GM21717 (cell line): Measurements from ENCODE around the gene ZSWIM5.
"Not testable (repeated sequence)": the region's sequence is repeated elsewhere in the genome, so short reads cannot be mapped to it uniquely, and the experiment has no call there.

Source experiments
- ATAC-seq: cut with Tn5 transposase; IDR thresholded peaks from one replicate; pipeline ENCODE4 v1.9.1; 2021; ENCODE audit warnings: mild to moderate bottlenecking, moderate library complexity; ENCODE audit not compliant: unreplicated experiment

Gene ZSWIM5

DNA sequence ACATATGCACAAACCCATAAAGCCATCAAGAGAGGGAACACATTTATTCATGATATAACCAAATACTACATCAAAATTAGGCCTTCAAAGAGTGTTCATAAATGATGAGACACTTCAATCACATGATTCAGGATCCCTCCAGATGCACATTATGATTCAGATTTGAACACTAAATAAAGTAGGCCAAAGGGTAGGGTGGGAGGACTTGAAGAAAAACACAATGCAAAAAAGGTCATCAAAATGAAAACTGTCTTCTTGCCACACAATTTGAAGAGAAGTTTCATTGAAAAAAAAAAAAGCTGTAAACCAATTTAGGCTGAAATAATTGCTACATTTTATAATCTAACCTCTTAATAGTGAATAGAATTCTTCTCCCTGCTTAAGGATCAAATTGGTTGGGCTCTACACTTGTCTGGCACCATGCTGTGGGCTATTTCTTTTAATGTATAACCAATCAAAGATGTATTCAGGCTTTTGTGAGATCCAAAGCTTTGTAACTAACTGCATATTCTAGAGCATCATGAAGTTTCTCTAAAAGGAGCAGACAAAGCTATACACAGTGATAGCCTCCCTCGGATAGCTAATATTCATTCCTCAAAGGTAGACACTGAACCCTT, 58.1 kb downstream of the ZSWIM5 start:
- ATAC-seq, result no peak

GRCh38 chr1:45146833-45147232, 59.6 kb downstream of the ZSWIM5 start:
- ATAC-seq, result no peak

GRCh38 chr1:45141247-45142003, 65.0 kb downstream of the ZSWIM5 start:
- ATAC-seq, result no peak

GRCh38 chr1:45136984-45137383, 69.4 kb downstream of the ZSWIM5 start:
- ATAC-seq, result no peak

DNA sequence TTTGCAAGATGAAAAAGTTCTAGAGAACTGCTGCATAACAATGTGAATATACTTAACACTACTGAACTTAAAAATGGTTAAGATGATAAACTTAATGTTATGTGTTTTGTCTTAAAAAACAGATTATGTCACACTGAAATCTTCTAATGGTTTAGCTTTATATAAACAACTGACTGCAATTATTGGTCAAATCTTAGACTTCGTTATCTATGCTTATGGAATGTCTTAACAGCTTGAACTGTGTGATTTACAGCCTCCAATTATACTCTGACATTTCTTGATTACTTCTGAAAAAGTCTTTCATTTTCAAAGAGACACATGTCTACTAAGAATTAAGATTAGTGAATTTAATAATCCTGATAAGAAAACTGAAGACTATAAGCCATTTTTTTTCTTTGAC, 71.1 kb downstream of the ZSWIM5 start:
- ATAC-seq, result no peak

DNA sequence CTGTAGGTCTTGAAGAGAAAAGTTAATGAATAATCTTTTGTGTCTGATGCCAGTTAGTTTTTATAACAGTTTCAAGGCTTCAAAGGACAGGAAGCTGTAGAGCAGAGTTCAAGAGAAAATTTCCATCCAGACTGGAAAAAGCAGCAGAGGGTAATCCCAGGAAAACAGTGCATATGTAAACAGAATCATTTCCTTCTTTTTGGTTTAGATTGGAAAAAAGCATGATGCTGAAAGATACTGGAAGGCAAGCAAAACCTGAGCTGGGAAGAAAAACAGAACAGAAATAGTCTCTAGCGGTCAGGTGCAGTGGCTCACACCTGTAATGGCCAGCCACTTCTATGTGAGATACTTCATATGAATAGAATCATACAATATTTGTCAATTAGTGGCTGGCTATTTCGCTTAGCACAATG, 71.9 kb downstream of the ZSWIM5 start:
- no peak for ATAC-seq

GRCh38 chr1:45132719-45133118, 73.7 kb downstream of the ZSWIM5 start:
- not testable (repeated sequence) for ATAC-seq

DNA sequence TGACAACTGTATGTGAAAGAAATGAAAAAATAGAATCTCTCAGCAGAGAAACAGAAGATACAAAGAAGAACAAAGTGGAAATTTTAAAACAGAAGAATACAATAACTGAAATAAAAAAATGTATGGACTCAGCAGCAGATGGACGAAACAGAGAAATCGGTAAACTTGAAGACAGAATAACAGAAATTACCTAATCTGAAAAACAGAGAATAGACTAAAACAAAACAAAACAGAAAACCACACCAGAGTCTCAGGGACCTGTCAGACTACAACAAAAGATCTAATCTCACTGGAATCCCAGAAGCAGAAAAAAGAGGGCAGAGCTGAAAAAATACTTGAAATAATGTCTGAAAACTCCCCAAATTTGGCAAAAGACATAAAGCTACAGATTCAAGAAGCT, 83.0 kb downstream of the ZSWIM5 start:
- no peak for ATAC-seq

- ATAC-seq, result no peak
These were observed 83.7 kb downstream of the ZSWIM5 start for GRCh38 chr1:45122724-45123123.

- no peak for ATAC-seq
These were observed 88.6 kb downstream of the ZSWIM5 start for GRCh38 chr1:45117766-45118165.

GRCh38 chr1:45116820-45117219, 89.6 kb downstream of the ZSWIM5 start:
- ATAC-seq, result no peak

- ATAC-seq, result no peak
These were observed 90.1 kb downstream of the ZSWIM5 start for GRCh38 chr1:45116340-45116739.

GRCh38 chr1:45115198-45115597, 91.2 kb downstream of the ZSWIM5 start:
- ATAC-seq, result not testable (repeated sequence)

DNA sequence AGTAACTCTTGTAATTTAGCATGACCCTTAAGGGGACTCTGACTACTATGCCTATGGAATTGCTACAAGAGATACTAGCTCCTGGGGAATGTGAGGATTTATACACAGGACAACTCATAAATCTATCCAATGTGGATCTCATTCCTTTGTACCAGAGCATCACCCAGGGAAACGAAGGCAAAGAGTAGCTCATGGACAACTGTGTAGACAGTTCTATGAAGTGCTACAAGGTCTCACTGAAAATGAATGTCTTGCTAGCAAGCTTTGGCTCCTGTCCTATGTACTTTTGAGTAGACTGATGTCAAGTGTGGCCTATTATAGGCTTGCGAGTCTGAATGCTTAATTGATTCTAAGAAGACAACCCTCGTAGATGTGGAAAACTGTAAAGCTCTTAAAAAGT, 93.7 kb downstream of the ZSWIM5 start:
- no peak for ATAC-seq

DNA sequence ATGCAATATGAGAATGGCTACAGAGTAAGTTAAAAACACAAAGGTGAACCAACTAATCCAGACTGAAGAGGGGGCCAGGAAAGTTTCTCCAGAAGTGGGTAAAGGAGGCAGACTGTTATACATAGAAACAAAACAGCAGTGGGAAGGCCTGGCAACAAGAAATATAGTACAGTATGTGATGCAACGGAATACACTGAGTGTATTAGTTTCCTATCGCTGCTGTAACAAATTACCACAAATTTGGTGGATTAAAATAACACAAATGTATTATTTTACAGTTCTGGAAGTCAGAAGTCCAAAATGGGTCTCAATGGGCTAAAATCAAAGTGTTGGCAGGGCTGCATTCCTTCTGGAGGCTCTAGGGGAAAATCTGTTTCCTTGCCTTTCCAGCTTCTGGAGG, 95.2 kb downstream of the ZSWIM5 start:
- no peak for ATAC-seq

DNA sequence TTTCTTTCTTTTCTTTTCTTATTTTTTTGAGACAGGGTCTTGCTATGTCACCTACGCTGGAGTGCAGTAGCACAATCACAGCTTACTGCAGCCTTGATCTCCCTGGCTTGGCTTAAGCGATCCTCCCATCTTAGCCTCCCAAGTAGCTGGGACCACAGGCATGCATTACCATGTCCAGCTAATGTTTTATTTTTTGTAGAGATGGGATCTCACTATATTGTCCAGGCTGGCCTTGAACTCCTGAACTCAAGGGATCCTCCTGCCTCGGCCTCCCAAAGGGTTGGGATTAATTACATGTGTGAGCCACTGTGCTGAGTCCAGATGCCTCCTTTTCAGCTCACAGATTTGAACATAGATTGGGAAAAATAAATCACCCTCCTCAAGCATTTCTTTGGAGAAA, 98.6 kb downstream of the ZSWIM5 start:
- ATAC-seq, result no peak

GRCh38 chr1:45106864-45107263, 99.5 kb downstream of the ZSWIM5 start:
- ATAC-seq, result not testable (repeated sequence)

GRCh38 chr1:45106156-45106545, 100.3 kb downstream of the ZSWIM5 start:
- ATAC-seq, result not testable (repeated sequence)

DNA sequence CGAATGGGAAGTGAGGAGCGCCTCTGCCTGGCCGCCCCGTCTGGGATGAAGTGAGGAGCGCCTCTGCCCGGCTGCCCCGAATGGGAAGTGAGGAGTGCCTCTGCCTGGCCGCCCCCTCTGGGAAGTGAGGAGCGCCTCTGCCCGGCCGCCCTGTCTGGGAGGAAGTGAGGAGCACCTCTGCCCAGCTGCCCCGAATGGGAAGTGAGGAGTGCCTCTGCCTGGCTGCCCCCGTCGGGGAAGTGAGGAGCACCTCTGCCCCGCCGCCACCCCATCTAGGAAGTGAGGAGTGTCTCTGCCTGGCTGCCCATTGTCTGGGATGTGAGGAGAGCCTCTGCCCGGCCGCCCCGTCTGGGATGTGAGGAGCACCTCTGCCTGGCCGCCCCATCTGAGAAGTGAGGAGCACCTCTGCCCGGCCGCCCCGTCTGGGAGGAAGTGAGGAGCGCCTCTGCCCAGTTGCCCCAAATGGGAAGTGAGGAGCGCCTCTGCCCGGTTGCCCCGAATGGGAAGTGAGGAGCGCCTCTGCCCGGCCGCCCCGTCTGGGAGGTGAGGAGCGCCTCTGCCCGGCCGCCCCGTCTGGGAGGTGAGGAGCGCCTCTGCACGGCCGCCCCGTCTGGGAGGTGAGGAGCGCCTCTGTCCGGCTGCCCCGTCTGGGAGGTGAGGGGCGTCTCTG, 100.8 kb downstream of the ZSWIM5 start:
- ATAC-seq, result not testable (repeated sequence)

DNA sequence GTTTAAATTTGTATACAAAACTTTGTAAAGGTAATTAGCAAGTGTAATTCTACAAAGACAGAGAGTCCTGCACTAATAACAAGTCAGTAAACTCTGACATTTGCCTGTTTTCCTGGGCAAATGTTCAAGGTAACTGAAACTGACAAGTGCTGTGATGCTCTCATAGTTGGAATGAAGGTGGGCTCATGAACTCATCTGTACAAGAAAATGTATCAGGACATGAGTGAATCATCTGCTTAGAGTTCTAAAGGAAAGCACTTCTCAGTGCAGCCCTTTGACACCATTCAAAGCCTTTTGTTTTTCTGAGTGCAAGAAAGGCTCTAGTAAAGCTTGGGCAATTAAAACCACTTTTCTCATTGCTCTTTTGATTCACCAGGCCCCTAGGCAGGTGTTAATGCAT, 102.9 kb downstream of the ZSWIM5 start:
- no peak for ATAC-seq

DNA sequence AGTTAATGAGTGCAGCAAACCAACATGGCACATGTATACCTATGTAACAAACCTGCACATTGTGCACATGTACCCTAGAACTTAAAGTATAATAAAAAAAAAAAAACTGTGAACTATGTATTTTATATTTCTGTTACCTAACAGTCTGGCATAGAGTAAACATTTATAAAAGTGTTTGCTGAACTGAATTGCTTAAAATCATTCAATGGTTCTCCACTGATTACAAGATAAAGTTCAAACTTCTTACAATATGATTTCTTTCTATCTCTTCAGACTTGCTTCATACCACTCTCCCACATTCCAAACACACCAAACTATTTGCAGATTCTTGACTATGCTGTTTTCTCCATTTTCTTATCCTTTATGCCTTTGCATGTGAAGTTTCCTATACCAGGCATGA, 104.5 kb downstream of the ZSWIM5 start:
- ATAC-seq, result no peak

DNA sequence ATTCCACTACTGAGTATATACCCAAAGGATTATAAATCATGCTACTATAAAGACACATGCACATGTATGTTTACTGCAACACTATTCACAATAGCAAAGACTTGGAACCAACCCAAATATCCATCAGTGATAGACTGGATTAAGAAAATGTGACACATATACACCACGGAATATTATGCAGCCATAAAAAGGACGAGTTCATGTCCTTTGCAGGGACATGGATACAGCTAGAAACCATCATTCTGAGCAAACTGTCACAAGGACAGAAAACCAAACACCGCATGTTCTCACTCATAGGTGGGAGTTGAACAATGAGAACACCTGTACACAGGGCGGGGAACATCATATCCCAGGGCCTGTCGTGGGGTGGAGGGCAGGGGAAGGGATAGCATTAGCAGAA, 104.9 kb downstream of the ZSWIM5 start:
- not testable (repeated sequence) for ATAC-seq
